Measurements from ENCODE around the gene ARMC6. TPM values are rescaled to one million over a fixed set of nuclear protein-coding genes. Genes with fewer than 3 reads are reported as not detected.
A peak's percentile ranks its signal among the peaks of the same experiment; 100 is the strongest.
"Not testable (repeated sequence)": the region's sequence is repeated elsewhere in the genome, so short reads cannot be mapped to it uniquely, and the experiment has no call there.

ARMC6 gene
- total and polyA plus RNA-seq, 5 experiments from 2014 or later: 18.1 to 42.4 (median 29.5) TPM

GRCh38 chr19:18996796-18997394 is 36.5 kb upstream of the ARMC6 start:
- DNase-seq: no peak
- POLR2A ChIA-PET: interaction anchor here (0.6 kb wide), 1 partner anchor 24 kb away, joined by 3 read pairs; no protein-coding TSS in a partner anchor
- peaks cover 0 to 61% (median 22%) of the 10 kb centered on the region in 3 donors for H3K36me3 Mint-ChIP-seq
- no peaks in the 10 kb centered on the region for H3K27me3 Mint-ChIP-seq
- no peaks in the 10 kb centered on the region for H3K9me3 Mint-ChIP-seq
- H3K4me3 Mint-ChIP-seq: no peak overlapping the region
- peaks cover 16 to 32% (median 23%) of the 10 kb centered on the region in 4 donors for H3K4me1 Mint-ChIP-seq
- no peak for ATAC-seq
- H3K27ac Mint-ChIP-seq: peak overlapping the region in 2 of 10 donors; percentile 9 to 40

- Mint-ChIP-seq H3K36me3 (peaks cover 0 to 60% (median 17%) of the 10 kb centered on the region in 3 donors), H3K4me3 (peak overlapping the region in 4 of 10 donors; percentile 16 to 51 (median 47)), H3K27ac (peak overlapping the region in 9 of 10 donors; percentile 5 to 95 (median 54)), H3K27me3 (no peaks in the 10 kb centered on the region), H3K9me3 (no peaks in the 10 kb centered on the region), H3K4me1 (peaks cover 16 to 32% (median 23%) of the 10 kb centered on the region in 4 donors)
- no peak for ATAC-seq
- no peak for DNase-seq
- POLR2A ChIA-PET: interaction anchor here (1.6 kb wide), 1 partner anchor 79 kb away, joined by 4 read pairs; the partner anchor contains the start of genes COPE and DDX49
Observed at GRCh38 chr19:18998276-18998675, 35.1 kb upstream of the ARMC6 start.

- Mint-ChIP-seq H3K36me3 (peaks cover 0 to 57% (median 15%) of the 10 kb centered on the region in 3 donors), H3K4me1 (peaks cover 16 to 32% (median 23%) of the 10 kb centered on the region in 4 donors), H3K27me3 (no peaks in the 10 kb centered on the region), H3K9me3 (no peaks in the 10 kb centered on the region), H3K4me3 (peak overlapping the region in 7 of 10 donors; percentile 7 to 52 (median 49)), H3K27ac (peak overlapping the region in 8 of 10 donors; percentile 5 to 95 (median 82))
- DNase-seq: peak in 1 of 10 donors; percentile 22
- POLR2A ChIA-PET: interaction anchor here (1.6 kb wide), 1 partner anchor 80 kb away, joined by 4 read pairs; the partner anchor contains the start of genes COPE and DDX49
- ATAC-seq: peak in 1 of 2 donors; percentile 39
Observed at GRCh38 chr19:18999016-18999758, 34.2 kb upstream of the ARMC6 start.

GRCh38 chr19:18999896-19000620 is 33.3 kb upstream of the ARMC6 start:
- Mint-ChIP-seq H3K36me3 (peaks cover 0 to 60% (median 20%) of the 10 kb centered on the region in 3 donors), H3K27ac (peak overlapping the region in 8 of 10 donors; percentile 51 to 95 (median 80)), H3K4me1 (peaks cover 18 to 32% (median 23%) of the 10 kb centered on the region in 4 donors), H3K9me3 (no peaks in the 10 kb centered on the region), H3K27me3 (no peaks in the 10 kb centered on the region), H3K4me3 (peak overlapping the region in 6 of 10 donors; percentile 12 to 67 (median 34))
- POLR2A ChIA-PET: no interaction called here
- DNase-seq (no peak), ATAC-seq (no peak)

GRCh38 chr19:19004144-19004543 is 29.3 kb upstream of the ARMC6 start:
- DNase-seq: no peak
- H3K27ac Mint-ChIP-seq: peak overlapping the region in 1 of 10 donors; percentile 38
- no peaks in the 10 kb centered on the region for H3K27me3 Mint-ChIP-seq
- POLR2A ChIA-PET: no interaction called here
- no peak overlapping the region for H3K4me3 Mint-ChIP-seq
- peaks cover 12 to 24% (median 14%) of the 10 kb centered on the region in 4 donors for H3K4me1 Mint-ChIP-seq
- no peaks in the 10 kb centered on the region for H3K9me3 Mint-ChIP-seq
- H3K36me3 Mint-ChIP-seq: peaks cover 0 to 79% (median 30%) of the 10 kb centered on the region in 3 donors
- no peak for ATAC-seq

GRCh38 chr19:19006213-19006612 is 27.2 kb upstream of the ARMC6 start:
- POLR2A ChIA-PET: interaction anchor here (0.7 kb wide), 1 partner anchor 412 kb away, joined by 4 read pairs; no protein-coding TSS in a partner anchor
- no peaks in the 10 kb centered on the region for H3K9me3 Mint-ChIP-seq
- DNase-seq (no peak), ATAC-seq (no peak)
- peaks cover 0 to 87% (median 34%) of the 10 kb centered on the region in 3 donors for H3K36me3 Mint-ChIP-seq
- no peak overlapping the region for H3K4me3 Mint-ChIP-seq
- H3K4me1 Mint-ChIP-seq: peaks cover 0 to 9% (median 4%) of the 10 kb centered on the region in 4 donors
- H3K27ac Mint-ChIP-seq: no peak overlapping the region
- H3K27me3 Mint-ChIP-seq: no peaks in the 10 kb centered on the region

GRCh38 chr19:19009951-19010350 is 23.5 kb upstream of the ARMC6 start:
- POLR2A ChIA-PET: interaction anchor here (1.1 kb wide), 1 partner anchor 20 kb away, joined by 3 read pairs; no protein-coding TSS in a partner anchor
- H3K4me1 Mint-ChIP-seq: peaks cover 0 to 5% (median 3%) of the 10 kb centered on the region in 4 donors
- H3K9me3 Mint-ChIP-seq: no peaks in the 10 kb centered on the region
- DNase-seq (no peak), ATAC-seq (no peak)
- no peaks in the 10 kb centered on the region for H3K27me3 Mint-ChIP-seq
- peaks cover 0 to 91% (median 22%) of the 10 kb centered on the region in 3 donors for H3K36me3 Mint-ChIP-seq
- H3K4me3 Mint-ChIP-seq: no peak overlapping the region
- H3K27ac Mint-ChIP-seq: no peak overlapping the region

GRCh38 chr19:19010551-19010950 is 22.9 kb upstream of the ARMC6 start:
- Mint-ChIP-seq H3K4me3 (no peak overlapping the region), H3K9me3 (no peaks in the 10 kb centered on the region), H3K27me3 (no peaks in the 10 kb centered on the region), H3K27ac (peak overlapping the region in 1 of 10 donors; percentile 25), H3K36me3 (peaks cover 0 to 90% (median 22%) of the 10 kb centered on the region in 3 donors), H3K4me1 (peaks cover 0 to 5% (median 3%) of the 10 kb centered on the region in 4 donors)
- DNase-seq (peak in 1 of 10 donors; percentile 12), ATAC-seq (no peak)
- POLR2A ChIA-PET: interaction anchor here (0.7 to 1.1 kb wide), 2 partner anchors 10 to 19 kb away, joined by 3 read pairs; no protein-coding TSS in a partner anchor

- Mint-ChIP-seq H3K27me3 (no peaks in the 10 kb centered on the region), H3K4me1 (peaks cover 13 to 42% (median 16%) of the 10 kb centered on the region in 4 donors), H3K36me3 (peaks cover 0 to 85% (median 20%) of the 10 kb centered on the region in 3 donors), H3K4me3 (no peak overlapping the region), H3K9me3 (no peaks in the 10 kb centered on the region), H3K27ac (no peak overlapping the region)
- POLR2A ChIA-PET: interaction anchor here (0.7 kb wide), 1 partner anchor 24 kb away, joined by 3 read pairs; no protein-coding TSS in a partner anchor
- DNase-seq (no peak), ATAC-seq (no peak)
Observed at GRCh38 chr19:19021115-19021514, 12.3 kb upstream of the ARMC6 start.

- POLR2A ChIA-PET: no interaction called here
- Mint-ChIP-seq H3K27me3 (no peaks in the 10 kb centered on the region), H3K4me1 (peaks cover 16 to 47% (median 25%) of the 10 kb centered on the region in 4 donors), H3K9me3 (no peaks in the 10 kb centered on the region), H3K36me3 (peaks cover 0 to 85% (median 14%) of the 10 kb centered on the region in 3 donors), H3K4me3 (peak overlapping the region in 3 of 10 donors; percentile 7 to 52 (median 8)), H3K27ac (peak overlapping the region in 7 of 10 donors; percentile 36 to 72 (median 47))
- ATAC-seq: no peak
- DNase-seq: no peak
Observed at GRCh38 chr19:19022380-19022961, 10.9 kb upstream of the ARMC6 start.

- H3K36me3 Mint-ChIP-seq: peaks cover 0 to 86% (median 18%) of the 10 kb centered on the region in 3 donors
- peak overlapping the region in 2 of 10 donors; percentile 72 to 73 for H3K27ac Mint-ChIP-seq
- not testable (repeated sequence) for DNase-seq, H3K4me3 Mint-ChIP-seq, H3K9me3 Mint-ChIP-seq, ATAC-seq, H3K27me3 Mint-ChIP-seq
- POLR2A ChIA-PET: interaction anchor here (0.7 kb wide), 1 partner anchor 41 kb away, joined by 4 read pairs; no protein-coding TSS in a partner anchor
- H3K4me1 Mint-ChIP-seq: peaks cover 20 to 53% (median 31%) of the 10 kb centered on the region in 4 donors
Observed at GRCh38 chr19:19023376-19023775, 10.0 kb upstream of the ARMC6 start.
